ENCODE measurements around the gene TMEM201.

- no peak for TF ChIP-seq REST (IDR thresholded peaks at IDR 0.05; ENCODE audit: insufficient read depth in 1 of 2, low read depth in 2 of 2, low read length in 2 of 2)
- TF ChIP-seq FOXP2 (optimal IDR thresholded peaks at IDR 0.05; ENCODE audit: borderline replicate concordance, extremely low read depth, extremely low read length, insufficient read depth): no peak
- no peak for TF ChIP-seq POLR2AphosphoS5 (IDR thresholded peaks at IDR 0.05; ENCODE audit: low read depth, low read length)
- no peak for TF ChIP-seq TAF1 (IDR thresholded peaks at IDR 0.05; ENCODE audit: borderline replicate concordance, insufficient read depth, low read length)
- no peak for TF ChIP-seq SIN3A (IDR thresholded peaks at IDR 0.05; ENCODE audit: borderline replicate concordance, insufficient read depth, low read length)
These were observed 2.4 kb downstream of the TMEM201 start for GRCh38 chr1:9590945-9591668.

All from PFSK-1 (cell line).